HG02943 (cell line): ENCODE results near the gene ENTPD2.
"Not testable (repeated sequence)": the region's sequence is repeated elsewhere in the genome, so short reads cannot be mapped to it uniquely, and the experiment has no call there.

Source experiments
- ATAC-seq: cut with Tn5 transposase; IDR thresholded peaks from one replicate; pipeline ENCODE4 v1.9.1; 2021; ENCODE audit warnings: mild to moderate bottlenecking, low read depth, moderate library complexity; ENCODE audit not compliant: unreplicated experiment

The ENTPD2 gene

GRCh38 chr9:137065336-137065967 is 11.6 kb upstream of the ENTPD2 start:
- ATAC-seq = no peak

DNA sequence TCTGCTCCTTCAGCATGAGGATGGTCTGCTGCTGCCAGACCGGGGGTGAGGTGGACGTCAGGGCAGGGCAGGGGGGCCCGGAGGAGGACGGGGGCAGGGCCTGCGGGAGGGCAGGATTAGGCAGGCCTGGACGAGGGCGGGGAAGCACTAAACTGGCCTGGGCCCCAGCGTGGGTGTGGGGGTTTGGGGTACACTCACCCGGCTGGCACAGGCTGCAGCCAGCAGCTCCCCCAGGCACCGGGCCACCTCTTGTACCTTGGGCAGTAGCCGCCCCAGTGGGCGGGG is 11.0 kb upstream of the ENTPD2 start:
- ATAC-seq = no peak

GRCh38 chr9:137064027-137064879 is 10.4 kb upstream of the ENTPD2 start:
- ATAC-seq = no peak

- ATAC-seq = no peak
Observed at GRCh38 chr9:137063311-137064026, 9.6 kb upstream of the ENTPD2 start.

GRCh38 chr9:137062798-137063197 is 8.9 kb upstream of the ENTPD2 start:
- not testable (repeated sequence) for ATAC-seq

- ATAC-seq = no peak
Observed at GRCh38 chr9:137062384-137062783, 8.5 kb upstream of the ENTPD2 start.

DNA sequence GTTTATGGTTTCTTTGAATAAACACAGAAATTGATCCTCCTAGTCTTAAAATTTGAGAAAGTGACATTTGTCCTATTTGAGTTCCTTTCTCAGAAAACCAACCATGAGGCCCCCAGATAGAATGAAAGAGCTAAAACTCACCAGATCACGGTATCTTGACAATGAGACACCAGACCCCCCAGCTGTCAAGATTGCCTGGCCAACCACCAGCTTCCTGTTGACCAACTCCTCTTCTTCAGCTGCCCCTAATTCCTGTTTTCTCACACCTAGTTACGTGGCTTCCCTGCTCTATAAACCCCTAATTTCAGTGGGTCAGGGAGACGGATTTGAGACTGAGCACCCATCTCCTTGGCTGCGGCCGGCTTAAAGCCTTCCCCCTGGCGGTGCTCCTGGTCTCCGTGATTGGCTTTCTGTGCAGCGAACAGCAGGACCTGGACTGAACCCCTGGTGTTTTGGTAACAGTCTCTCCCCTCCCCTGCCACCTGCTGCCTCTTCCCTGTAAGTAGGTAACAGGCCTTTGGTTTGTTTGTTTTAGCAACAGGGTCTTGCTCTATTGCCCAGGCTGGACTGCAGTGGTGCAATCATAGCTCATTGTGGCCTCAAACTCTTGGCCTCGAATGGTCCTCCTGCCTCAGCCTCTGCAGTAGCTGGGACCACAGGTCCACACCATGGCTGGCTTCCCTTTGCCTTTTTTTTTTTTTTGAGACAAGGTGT is 4.8 kb upstream of the ENTPD2 start:
- no peak for ATAC-seq

DNA sequence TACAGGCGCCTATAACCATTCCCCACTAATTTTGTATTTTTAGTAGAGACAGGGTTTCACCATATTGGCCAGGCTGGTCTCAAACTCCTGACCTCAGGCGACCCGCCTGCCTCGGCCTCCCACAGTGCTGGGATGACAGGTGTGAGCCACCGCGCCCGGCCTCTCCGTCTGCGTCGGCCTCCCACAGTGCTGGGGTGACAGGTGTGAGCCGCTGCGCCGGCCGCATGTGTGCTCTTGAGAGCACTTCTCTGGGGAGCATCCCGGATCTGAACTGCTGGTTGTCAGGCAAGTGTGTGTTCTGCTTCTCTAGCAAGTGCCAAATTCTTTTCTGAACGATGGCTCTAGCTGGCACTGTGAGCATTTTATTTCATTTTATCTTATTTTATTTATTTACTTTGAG is 3.7 kb upstream of the ENTPD2 start:
- no peak for ATAC-seq

GRCh38 chr9:137056739-137057415 is 3.0 kb upstream of the ENTPD2 start:
- no peak for ATAC-seq

- ATAC-seq = no peak
Observed at GRCh38 chr9:137055385-137056364, 1.8 kb upstream of the ENTPD2 start.

GRCh38 chr9:137054932-137055384 is 1.1 kb upstream of the ENTPD2 start:
- ATAC-seq = no peak

DNA sequence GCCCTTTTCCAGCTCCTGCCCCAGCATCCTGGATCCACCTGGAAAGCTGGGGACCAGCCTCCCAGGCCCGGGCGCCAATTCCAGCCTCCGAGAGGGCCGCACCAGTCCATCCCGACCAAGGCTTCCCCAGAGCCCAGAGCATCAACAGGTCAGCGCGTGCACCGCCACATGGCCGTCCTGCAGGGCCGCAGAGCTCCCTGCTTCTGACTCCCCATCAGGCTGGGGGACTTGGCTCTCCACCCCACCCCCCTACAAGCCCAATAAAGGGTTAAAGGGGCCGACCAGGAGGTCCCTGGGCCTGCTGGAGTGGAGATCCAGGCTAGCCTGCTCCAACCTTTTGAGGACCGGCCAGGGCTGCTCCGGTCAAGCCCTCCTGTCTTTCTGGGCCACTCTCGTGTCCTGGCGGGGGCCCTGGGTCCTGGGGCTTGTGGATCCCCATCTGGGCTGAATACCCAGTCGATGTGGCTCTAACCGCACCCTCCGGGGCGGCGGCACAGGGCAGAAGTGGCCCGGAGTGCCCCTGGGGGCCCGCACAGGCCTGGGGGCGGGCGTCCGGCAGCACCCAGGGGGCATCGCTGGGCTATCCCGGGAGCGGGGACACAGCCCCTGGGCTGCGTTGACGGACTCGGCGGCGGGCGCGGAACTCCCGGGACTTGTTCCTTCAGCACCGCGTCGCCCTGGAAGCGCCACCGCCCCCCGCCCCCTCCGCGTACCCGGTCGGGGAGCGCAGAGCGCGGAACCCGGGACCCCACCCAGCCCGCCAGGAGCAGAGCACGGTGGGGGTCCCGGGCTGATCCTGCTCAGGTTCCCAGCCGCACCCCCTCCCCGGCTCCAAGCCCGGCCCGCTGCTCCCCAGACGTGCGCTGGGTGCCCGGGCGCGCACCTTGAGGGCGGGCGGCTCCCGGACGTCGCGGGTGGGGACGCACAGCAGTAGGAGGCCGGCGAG is 590 bp downstream of the ENTPD2 start:
- no peak for ATAC-seq

DNA sequence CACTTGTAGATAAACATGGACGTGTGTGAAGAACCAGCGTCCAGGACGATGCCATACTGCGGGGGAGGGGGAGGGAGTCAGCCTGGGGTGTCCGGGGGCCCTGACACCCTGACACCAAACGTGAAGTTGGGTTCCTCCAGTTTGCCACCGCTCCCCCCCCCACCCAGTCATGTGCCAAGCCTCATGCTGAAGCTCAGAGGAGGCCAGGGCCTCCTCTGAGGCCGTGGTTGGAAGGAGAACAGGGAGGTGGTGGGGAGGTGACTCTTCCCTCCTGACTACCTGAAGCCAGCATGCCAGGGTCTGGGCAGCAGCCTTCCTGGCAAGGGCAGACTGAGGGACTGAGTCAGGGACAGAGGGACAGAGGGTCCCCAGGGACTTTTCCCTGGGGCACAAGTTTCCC is 1.6 kb downstream of the ENTPD2 start:
- no peak for ATAC-seq

DNA sequence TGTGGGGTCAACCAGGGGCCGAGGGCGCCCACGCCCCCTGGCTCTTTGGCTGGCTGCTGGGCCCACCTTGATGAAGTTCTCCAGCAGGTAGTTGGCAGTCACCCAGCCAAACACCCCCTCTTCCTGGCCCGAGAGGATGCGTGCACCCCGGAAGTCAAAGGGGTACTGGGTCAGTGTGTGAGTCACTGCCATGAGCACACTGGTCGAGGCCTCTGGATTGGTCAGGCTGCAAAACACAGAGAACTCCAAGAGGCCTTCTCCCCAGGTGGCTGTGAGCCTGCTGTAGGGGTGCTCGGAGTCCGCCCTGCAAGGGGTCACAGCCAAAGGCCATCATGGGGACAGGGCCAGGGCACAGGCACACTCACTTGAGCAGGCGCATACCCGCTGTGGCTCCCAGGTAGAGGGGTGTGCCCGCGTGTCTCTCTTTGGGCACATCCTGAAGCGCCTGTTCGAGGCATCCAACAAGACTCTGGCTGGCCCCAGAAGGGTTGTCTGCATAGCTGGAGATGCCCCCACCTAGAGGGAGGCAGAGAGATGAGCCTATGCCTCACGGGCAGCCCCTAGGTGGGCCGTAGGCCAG is 2.6 kb downstream of the ENTPD2 start:
- ATAC-seq = no peak

DNA sequence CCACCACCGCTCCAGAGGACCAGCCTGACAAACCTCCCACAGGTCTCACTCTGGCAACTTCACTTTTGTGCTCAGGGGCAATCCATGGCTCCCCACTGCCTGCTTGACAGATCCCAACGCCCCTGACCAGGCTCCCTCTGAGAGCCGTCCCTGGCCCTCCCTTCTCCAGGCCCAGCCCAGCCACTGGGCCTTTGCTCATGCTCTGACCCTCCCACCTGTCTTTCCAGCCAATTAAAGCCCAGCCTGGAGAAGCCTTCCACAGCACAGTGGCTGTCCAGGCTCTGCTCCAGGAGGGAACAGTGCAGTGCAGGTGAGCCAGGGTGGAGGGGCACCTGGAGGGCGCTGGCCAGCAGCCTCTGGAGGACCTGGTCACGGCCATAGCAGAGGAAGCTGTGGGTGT is 3.3 kb downstream of the ENTPD2 start:
- ATAC-seq = no peak

DNA sequence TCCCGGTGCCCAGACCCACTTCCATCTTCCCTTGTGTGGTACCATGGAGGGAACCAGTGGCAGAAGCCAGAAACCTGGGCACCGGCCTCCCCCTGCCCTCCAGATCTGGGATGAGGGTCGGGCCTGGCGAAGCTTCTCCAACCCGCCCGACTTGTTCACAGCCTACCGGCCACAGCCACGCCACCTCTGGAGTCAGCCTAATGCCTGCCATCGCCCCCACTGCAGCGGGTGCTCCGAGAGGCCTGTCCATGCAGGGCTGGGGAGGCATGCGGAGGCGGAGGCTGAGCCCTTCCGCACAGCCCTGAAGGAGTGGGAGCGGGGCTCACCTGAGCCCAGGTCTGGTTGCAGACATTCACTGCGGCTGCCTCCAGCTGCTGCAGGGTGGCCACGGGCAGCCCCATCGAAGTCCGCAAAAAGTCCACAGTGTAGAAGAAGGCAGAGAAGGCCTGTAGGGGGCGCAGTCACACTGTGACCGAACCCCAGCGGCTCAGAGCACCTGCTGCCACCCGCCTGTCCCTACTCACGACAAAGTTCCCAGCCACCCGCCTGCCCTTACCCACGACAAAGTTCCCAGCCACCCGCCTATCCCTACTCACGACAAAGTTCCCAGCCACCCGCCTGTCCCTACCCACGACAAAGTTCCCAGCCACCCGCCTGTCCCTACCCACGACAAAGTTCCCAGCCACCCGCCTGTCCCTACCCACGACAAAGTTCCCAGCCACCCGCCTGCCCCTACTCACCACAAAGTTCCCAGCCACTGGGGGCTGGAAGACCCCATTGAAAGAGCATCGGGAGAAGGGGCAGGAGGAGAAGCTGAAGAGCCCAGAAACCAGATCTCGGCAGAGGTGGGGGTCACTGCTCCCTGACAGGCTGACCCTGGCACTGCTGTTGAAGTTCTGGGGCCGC is 4.1 kb downstream of the ENTPD2 start:
- ATAC-seq = no peak
